Activated naive CD8-positive, alpha-beta T cell treated with anti-CD3 and anti-CD28 coated beads, Interleukin-2, amount 10 ng/mL, durations not matched to agents 7 days and 5 days (primary cell): ENCODE results near the gene SLC29A3. TPM values are rescaled to one million over a fixed set of nuclear protein-coding genes. Genes with fewer than 3 reads are reported as not detected.
"Not testable (repeated sequence)": the region's sequence is repeated elsewhere in the genome, so short reads cannot be mapped to it uniquely, and the experiment has no call there.

Source experiments
- ATAC-seq: fragments of 150-1000 bp; cut with Tn5 transposase; one replicate; pipeline ENCODE4 v1.10.0; 2021; ENCODE audit warnings: low read depth, moderate library complexity
- POLR2A ChIA-PET: fragments of 350-600 bp; sonication (Branson Sonifier 250); formaldehyde crosslinking; loops from one replicate; lab custom pipeline; 2021; ENCODE audit warnings: antibody characterized with exemption; lab: Charles Lee
- DNase-seq: peaks from one replicate; pipeline ENCODE4 v3.0.0; 2021
- H3K27ac Mint-ChIP-seq: one replicate; pipeline ENCODE4 v1.8.0; 2022; ENCODE audit warnings: mild to moderate bottlenecking, mixed read lengths
- H3K27me3 Mint-ChIP-seq: one replicate; pipeline ENCODE4 v1.8.0; 2022; ENCODE audit warnings: mild to moderate bottlenecking, moderate library complexity, mixed read lengths
- H3K36me3 Mint-ChIP-seq: one replicate; pipeline ENCODE4 v1.8.0; 2021; ENCODE audit warnings: mild to moderate bottlenecking, mixed read lengths
- H3K4me1 Mint-ChIP-seq: one replicate; pipeline ENCODE4 v1.8.0; 2021; ENCODE audit warnings: mixed read lengths
- H3K4me3 Mint-ChIP-seq: one replicate; pipeline ENCODE4 v1.8.0; 2022; ENCODE audit warnings: mild to moderate bottlenecking, moderate library complexity, mixed read lengths
- H3K9me3 Mint-ChIP-seq: one replicate; pipeline ENCODE4 v1.8.0; 2021; ENCODE audit warnings: mixed read lengths
- total RNA-seq, 2 experiments: library from RNA; stranded (reverse); gene quantifications; one replicate each; pipeline ENCODE4 v1.2.3, GENCODE V29; 2021

Gene SLC29A3
- total RNA-seq, 2 experiments from 2014 or later, result 5.6 to 5.8 TPM

DNA sequence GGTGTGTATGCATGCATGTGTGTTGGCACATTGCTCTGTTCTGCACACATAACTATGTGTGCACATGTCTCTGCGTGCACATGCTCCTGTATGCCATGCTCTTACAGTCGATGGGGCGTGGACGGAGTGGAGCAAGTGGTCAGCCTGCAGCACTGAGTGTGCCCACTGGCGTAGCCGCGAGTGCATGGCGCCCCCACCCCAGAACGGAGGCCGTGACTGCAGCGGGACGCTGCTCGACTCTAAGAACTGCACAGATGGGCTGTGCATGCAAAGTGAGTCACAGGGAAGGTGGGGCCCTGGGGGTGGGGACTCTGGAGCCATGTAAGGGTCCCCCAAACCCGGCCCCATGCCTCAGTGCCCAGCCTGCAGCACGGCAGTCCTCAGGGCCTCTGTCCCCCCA lies 30.6 kb upstream of the SLC29A3 start:
- Mint-ChIP-seq H3K4me3 (no peak overlapping the region), H3K9me3 (no peaks in the 10 kb centered on the region), H3K36me3 (no peaks in the 10 kb centered on the region), H3K27ac (no peak overlapping the region), H3K27me3 (peaks cover 2% of the 10 kb centered on the region), H3K4me1 (peaks cover 2% of the 10 kb centered on the region)
- no peak for DNase-seq
- POLR2A ChIA-PET, result no interaction called here
- ATAC-seq, result no peak

DNA sequence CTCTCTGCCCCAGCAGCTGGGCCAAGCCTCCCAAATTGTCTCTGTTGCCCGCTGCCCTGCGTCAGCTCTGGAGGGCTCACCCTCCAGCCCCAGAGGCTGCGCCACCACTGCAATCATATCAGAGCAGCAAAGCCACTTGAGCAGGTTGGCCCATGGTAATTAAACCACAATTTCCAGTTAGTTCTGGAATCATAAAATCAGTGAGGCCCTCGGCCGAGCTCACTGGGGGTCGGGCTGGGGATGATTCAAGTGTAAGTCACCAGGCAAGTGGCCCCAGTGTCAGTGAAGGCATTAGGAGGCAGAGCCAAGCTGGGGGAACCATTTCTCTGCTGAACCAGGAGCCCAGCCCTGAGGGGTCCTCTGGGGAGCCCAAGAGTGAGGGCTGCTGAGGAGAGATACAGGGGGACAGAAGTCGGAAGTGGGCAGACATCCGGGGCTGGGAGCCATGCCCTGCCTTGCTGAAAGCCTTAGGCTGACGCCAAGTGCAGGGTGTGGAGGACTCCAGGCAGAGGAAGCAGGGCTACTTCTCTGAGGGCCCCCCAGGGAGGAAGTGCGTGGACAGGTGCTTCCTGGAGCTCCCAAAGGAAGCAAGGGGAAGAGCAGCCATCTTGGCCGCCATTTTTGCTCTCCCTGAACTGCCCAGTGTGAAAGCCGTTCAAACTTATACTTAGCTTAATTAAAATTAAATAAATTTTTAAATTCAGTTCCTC lies 29.5 kb upstream of the SLC29A3 start:
- Mint-ChIP-seq H3K27ac (no peak overlapping the region), H3K4me1 (peaks cover 2% of the 10 kb centered on the region), H3K36me3 (no peaks in the 10 kb centered on the region), H3K27me3 (peaks cover 2% of the 10 kb centered on the region), H3K4me3 (no peak overlapping the region), H3K9me3 (no peaks in the 10 kb centered on the region)
- DNase-seq (no peak), ATAC-seq (no peak)
- POLR2A ChIA-PET, result no interaction called here

DNA sequence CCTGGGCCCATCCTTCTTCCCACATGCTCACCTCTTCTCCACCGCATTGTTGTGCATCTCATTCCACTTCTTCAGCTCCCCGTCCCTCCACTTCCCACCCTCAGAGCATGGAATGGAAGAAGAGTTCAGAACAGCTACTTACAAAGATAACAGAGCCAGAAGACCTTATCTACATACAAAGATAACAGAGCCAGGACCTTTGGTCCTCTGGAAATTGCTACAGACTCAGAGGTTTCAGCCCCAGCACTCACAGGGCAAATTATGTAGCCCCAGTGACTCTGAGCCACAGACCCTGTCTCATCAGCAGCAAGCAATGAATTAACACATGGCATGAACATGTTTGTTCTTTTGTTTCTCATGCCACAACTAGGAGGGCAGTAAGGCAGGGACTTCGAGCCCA lies 28.7 kb upstream of the SLC29A3 start:
- H3K9me3 Mint-ChIP-seq, result no peaks in the 10 kb centered on the region
- no peak overlapping the region for H3K4me3 Mint-ChIP-seq
- no peak overlapping the region for H3K27ac Mint-ChIP-seq
- ATAC-seq, result no peak
- peaks cover 2% of the 10 kb centered on the region for H3K4me1 Mint-ChIP-seq
- POLR2A ChIA-PET, result no interaction called here
- H3K27me3 Mint-ChIP-seq, result peaks cover 4% of the 10 kb centered on the region
- no peak for DNase-seq
- H3K36me3 Mint-ChIP-seq, result no peaks in the 10 kb centered on the region

DNA sequence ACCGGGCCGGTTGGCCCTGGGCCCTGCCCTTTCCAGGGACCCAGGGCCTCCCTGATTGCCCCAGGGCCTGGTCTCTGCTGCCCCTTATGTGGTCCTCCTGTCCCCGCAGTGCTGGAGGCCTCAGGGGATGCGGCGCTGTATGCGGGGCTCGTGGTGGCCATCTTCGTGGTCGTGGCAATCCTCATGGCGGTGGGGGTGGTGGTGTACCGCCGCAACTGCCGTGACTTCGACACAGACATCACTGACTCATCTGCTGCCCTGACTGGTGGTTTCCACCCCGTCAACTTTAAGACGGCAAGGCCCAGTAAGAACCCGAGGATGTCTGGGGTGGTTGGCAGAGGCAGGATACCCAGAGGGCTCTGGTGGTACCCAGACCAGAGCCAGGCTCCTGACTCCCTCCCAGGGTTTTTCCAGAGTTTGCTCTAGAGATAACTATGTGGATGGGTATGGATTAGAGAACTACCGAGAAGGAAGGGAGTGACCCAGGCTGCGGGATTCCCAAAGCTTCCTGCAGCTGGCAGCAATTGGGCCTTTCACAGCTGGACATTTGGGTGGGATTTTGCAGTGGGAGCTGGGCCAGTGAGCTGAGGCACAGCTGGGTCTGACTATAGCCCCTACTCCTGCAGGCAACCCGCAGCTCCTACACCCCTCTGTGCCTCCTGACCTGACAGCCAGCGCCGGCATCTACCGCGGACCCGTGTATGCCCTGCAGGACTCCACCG lies 28.1 kb upstream of the SLC29A3 start:
- H3K27ac Mint-ChIP-seq, result no peak overlapping the region
- POLR2A ChIA-PET, result no interaction called here
- H3K27me3 Mint-ChIP-seq, result peaks cover 4% of the 10 kb centered on the region
- DNase-seq (no peak), ATAC-seq (no peak)
- H3K36me3 Mint-ChIP-seq, result no peaks in the 10 kb centered on the region
- H3K4me1 Mint-ChIP-seq, result peaks cover 2% of the 10 kb centered on the region
- no peaks in the 10 kb centered on the region for H3K9me3 Mint-ChIP-seq
- no peak overlapping the region for H3K4me3 Mint-ChIP-seq

DNA sequence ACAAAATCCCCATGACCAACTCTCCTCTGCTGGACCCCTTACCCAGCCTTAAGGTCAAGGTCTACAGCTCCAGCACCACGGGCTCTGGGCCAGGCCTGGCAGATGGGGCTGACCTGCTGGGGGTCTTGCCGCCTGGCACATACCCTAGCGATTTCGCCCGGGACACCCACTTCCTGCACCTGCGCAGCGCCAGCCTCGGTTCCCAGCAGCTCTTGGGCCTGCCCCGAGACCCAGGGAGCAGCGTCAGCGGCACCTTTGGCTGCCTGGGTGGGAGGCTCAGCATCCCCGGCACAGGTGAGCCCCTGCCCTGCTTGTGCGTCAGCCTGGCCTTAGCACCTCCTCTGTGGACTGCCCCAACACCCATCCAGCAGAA lies 27.5 kb upstream of the SLC29A3 start:
- no peaks in the 10 kb centered on the region for H3K9me3 Mint-ChIP-seq
- no peak overlapping the region for H3K4me3 Mint-ChIP-seq
- peaks cover 4% of the 10 kb centered on the region for H3K27me3 Mint-ChIP-seq
- H3K27ac Mint-ChIP-seq, result no peak overlapping the region
- H3K36me3 Mint-ChIP-seq, result no peaks in the 10 kb centered on the region
- ATAC-seq (no peak), DNase-seq (no peak)
- POLR2A ChIA-PET, result no interaction called here
- peaks cover 2% of the 10 kb centered on the region for H3K4me1 Mint-ChIP-seq

DNA sequence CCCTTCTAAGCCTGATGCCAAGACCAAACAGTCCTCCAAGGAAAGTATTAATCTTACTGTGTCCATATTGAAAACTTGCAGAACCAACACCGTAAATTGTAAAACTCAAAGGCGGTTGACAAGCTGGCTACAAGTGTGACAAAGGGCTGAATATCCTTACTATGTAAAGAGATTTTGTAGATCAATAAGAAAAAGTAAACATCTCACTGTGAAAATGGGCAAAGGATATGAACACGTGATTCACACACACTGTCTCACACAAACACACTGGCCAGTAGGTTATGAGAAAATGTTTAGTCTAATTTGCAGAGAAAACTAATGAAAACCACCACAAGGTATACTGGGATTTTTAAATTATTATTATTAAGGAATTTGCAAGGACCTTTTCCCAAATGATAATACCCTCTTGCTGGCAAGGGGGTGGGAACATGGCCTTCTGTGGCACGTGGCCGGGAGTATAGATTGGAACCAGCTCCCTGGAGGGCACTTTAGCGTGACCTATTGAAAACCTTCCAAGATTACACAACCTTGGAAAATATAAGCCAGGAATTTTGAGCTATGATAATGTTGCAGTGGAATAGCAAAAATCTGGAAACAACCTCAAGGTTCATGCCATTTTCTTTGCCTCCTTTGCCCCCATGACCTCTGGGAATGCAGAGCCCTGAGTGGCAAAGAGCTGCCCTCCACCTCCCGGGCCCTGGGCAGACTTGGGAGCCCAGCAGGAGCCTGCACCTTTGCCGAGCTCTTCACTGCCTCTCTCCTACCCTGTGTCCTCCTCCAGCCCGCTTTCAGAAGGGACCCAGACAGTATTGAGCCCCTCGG lies 26.2 kb upstream of the SLC29A3 start:
- no peaks in the 10 kb centered on the region for H3K36me3 Mint-ChIP-seq
- ATAC-seq, result no peak

DNA sequence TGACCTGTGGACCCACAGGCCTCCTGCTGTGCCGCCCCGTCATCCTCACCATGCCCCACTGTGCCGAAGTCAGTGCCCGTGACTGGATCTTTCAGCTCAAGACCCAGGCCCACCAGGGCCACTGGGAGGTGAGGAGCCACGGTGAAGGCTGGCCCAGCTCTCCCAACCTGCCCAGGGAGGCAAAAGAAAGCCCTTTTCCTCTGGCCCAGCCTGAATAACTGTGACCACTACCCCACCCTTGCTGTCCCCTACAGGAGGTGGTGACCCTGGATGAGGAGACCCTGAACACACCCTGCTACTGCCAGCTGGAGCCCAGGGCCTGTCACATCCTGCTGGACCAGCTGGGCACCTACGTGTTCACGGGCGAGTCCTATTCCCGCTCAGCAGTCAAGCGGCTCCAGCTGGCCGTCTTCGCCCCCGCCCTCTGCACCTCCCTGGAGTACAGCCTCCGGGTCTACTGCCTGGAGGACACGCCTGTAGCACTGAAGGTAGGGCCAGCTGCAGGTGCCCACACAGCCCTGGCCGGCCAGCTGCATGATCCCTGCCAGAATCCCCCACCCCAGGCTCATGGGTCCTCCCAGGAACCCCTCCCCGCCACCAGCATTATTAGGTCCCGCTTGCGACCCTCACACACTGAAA lies 25.5 kb upstream of the SLC29A3 start:
- H3K36me3 Mint-ChIP-seq, result no peaks in the 10 kb centered on the region
- H3K9me3 Mint-ChIP-seq, result no peaks in the 10 kb centered on the region
- H3K4me3 Mint-ChIP-seq, result no peak overlapping the region
- ATAC-seq (no peak), DNase-seq (no peak)
- POLR2A ChIA-PET, result no interaction called here
- no peak overlapping the region for H3K27ac Mint-ChIP-seq
- peaks cover 2% of the 10 kb centered on the region for H3K4me1 Mint-ChIP-seq
- H3K27me3 Mint-ChIP-seq, result peaks cover 4% of the 10 kb centered on the region

More for the DNA sequence above, 26.2 kb upstream of the SLC29A3 start:
- Mint-ChIP-seq H3K4me1 (peaks cover 2% of the 10 kb centered on the region), H3K27me3 (peaks cover 4% of the 10 kb centered on the region), H3K9me3 (no peaks in the 10 kb centered on the region), H3K4me3 (no peak overlapping the region), H3K27ac (no peak overlapping the region)
- no peak for DNase-seq
- POLR2A ChIA-PET, result no interaction called here

DNA sequence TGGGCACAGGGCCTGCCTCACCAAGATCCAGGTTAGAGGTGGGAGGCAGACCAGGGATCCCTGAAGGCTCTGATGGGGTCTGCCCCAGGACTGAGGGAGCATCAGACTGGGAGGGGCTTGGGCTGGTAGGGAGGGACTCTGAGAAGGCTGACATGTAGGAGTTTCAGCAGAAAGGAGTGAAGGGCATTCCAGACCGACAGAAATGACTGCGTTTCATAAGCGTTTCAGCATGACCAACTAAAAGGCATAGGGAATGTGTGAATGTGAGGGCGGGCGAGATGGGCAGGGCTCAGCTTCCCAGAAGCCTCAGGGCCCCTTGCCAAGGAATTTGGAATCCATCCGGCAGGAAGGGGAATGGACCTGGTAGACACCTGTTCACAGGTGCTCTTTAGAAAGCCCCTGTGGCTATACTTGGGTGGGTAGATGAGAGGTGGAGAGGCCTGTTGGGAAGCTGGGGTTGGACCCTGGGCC lies 24.9 kb upstream of the SLC29A3 start:
- peaks cover 4% of the 10 kb centered on the region for H3K27me3 Mint-ChIP-seq
- no peak overlapping the region for H3K4me3 Mint-ChIP-seq
- no peak overlapping the region for H3K27ac Mint-ChIP-seq
- no peak for DNase-seq
- ATAC-seq, result no peak
- peaks cover 2% of the 10 kb centered on the region for H3K4me1 Mint-ChIP-seq
- no peaks in the 10 kb centered on the region for H3K36me3 Mint-ChIP-seq
- H3K9me3 Mint-ChIP-seq, result no peaks in the 10 kb centered on the region
- POLR2A ChIA-PET, result no interaction called here

DNA sequence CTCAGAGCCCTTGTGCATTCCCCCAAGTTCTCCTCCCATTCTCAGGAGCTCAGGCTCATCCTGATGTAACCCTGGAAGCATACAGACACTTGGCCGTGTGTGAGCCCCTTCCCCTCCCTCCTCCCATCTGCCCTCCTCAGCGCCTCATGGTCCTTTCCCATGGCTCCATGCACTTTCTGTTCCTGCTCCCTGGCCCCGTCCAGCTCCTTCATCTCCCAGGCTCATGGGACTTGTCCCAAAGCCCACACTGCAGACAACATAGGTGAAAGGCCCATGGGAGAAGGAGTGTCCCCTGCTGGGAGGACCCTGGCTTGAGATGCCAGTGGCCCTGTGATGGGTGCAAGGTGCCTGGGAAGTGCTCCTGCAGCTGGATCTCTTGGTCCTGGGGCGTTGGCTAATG lies 24.2 kb upstream of the SLC29A3 start:
- Mint-ChIP-seq H3K4me1 (peaks cover 6% of the 10 kb centered on the region), H3K27ac (no peak overlapping the region), H3K36me3 (no peaks in the 10 kb centered on the region), H3K4me3 (no peak overlapping the region), H3K27me3 (peaks cover 7% of the 10 kb centered on the region), H3K9me3 (no peaks in the 10 kb centered on the region)
- ATAC-seq (no peak), DNase-seq (no peak)
- POLR2A ChIA-PET, result no interaction called here

DNA sequence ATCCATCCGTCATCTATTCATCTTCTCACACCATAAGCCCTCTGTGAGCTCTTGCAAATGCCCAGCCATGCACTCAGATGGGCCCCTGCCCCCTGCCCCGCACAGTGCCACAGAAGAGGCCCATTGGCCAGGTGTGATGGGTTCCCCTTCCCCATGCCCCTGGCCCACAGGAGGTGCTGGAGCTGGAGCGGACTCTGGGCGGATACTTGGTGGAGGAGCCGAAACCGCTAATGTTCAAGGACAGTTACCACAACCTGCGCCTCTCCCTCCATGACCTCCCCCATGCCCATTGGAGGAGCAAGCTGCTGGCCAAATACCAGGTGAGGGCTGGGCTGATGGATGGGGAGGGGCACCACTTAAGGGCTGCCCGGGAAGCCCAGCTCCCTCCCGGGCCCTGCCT lies 23.4 kb upstream of the SLC29A3 start:
- Mint-ChIP-seq H3K4me3 (no peak overlapping the region), H3K36me3 (no peaks in the 10 kb centered on the region), H3K9me3 (no peaks in the 10 kb centered on the region), H3K27ac (no peak overlapping the region), H3K27me3 (peaks cover 8% of the 10 kb centered on the region), H3K4me1 (peaks cover 4% of the 10 kb centered on the region)
- ATAC-seq (no peak), DNase-seq (no peak)
- POLR2A ChIA-PET, result no interaction called here

DNA sequence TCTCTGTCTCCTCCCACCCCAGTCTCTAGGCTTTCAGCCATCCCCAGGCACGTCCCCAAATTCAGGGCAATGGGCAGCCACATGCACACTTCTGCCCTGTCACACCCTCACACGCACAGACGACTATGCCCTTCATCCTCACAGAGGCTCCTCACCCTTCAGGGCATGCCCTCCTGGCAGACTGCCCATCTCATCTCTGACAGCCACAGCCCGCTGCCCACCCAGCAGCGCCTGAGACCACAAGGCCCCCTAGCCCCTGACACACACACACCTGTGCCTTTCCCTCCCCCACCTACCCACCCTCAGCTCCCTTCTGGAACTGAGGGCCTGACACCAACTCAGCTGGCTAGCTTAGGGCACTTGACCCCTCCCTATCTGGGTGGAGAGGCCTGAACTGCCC lies 23.0 kb upstream of the SLC29A3 start:
- POLR2A ChIA-PET, result no interaction called here
- no peaks in the 10 kb centered on the region for H3K36me3 Mint-ChIP-seq
- H3K9me3 Mint-ChIP-seq, result no peaks in the 10 kb centered on the region
- H3K27ac Mint-ChIP-seq, result no peak overlapping the region
- no peak overlapping the region for H3K4me3 Mint-ChIP-seq
- DNase-seq (no peak), ATAC-seq (no peak)
- peaks cover 8% of the 10 kb centered on the region for H3K27me3 Mint-ChIP-seq
- H3K4me1 Mint-ChIP-seq, result peaks cover 4% of the 10 kb centered on the region

DNA sequence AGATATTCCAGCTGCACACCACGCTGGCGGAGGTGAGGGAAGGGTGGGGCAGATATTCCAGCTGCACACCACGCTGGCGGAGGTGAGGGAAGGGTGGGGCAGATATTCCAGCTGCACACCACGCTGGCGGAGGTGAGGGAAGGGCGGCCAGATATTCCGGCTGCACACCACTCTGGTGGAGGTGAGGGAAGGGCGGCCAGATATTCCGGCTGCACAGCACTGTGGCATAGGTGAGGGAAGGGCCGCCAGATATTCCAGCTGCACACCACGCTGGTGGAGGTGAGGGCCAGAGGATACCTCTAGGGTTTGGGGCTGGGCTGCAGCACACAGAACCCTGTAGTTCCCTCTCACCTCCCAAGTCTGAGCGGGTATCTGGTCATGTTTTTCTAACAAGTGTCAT lies 22.2 kb upstream of the SLC29A3 start:
- H3K27ac Mint-ChIP-seq, DNase-seq, H3K36me3 Mint-ChIP-seq, ATAC-seq, H3K4me3 Mint-ChIP-seq, H3K4me1 Mint-ChIP-seq, POLR2A ChIA-PET, H3K9me3 Mint-ChIP-seq, H3K27me3 Mint-ChIP-seq: not testable (repeated sequence)

DNA sequence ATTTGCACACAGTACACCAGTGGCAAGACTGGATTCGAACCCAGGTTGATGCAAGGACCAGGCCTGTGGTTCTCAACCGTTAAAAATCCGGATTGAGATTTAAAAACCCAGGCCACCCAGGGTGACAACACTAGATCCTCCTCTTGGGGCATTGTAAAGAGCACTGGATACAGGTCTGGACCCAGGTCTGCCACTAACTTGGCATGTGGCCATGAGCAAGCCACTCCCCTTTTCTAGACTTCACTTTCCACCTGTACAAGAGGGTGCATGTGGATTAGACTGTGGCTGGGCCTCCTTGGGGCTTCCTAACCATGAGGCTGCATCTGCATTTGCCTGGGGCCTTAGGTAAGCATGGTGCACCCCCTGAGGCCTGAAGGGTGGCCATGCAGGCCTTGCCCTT lies 21.7 kb upstream of the SLC29A3 start:
- Mint-ChIP-seq H3K27ac (no peak overlapping the region), H3K4me3 (no peak overlapping the region), H3K4me1 (peaks cover 4% of the 10 kb centered on the region), H3K9me3 (no peaks in the 10 kb centered on the region), H3K27me3 (peaks cover 8% of the 10 kb centered on the region), H3K36me3 (no peaks in the 10 kb centered on the region)
- DNase-seq (no peak), ATAC-seq (no peak)
- POLR2A ChIA-PET, result no interaction called here
